Measurements from ENCODE around the gene DPP6.

DPP6 gene

GRCh38 chr7:154827007-154827406, 774.8 kb downstream of the DPP6 start:
- no peak overlapping the region for H3K4me3 ChIP-seq (ENCODE audit: low read depth, low read length)
- TF ChIP-seq CTCF (IDR thresholded peaks at IDR 0.05; ENCODE audit: control insufficient read depth, extremely low read depth, insufficient read depth) = no peak
- DNase-seq (ENCODE audit: low read depth) = no peak

- no peak overlapping the region for H3K4me3 ChIP-seq (ENCODE audit: low read depth, low read length)
- TF ChIP-seq CTCF (IDR thresholded peaks at IDR 0.05; ENCODE audit: control insufficient read depth, extremely low read depth, insufficient read depth) = peak; percentile 83
- peak; percentile 37 for DNase-seq (ENCODE audit: low read depth)
Measured at GRCh38 chr7:154832557-154833138, 780.5 kb downstream of the DPP6 start.

GRCh38 chr7:154836021-154836448, 783.8 kb downstream of the DPP6 start:
- no peak for DNase-seq (ENCODE audit: low read depth)

GRCh38 chr7:154837087-154837486, 784.9 kb downstream of the DPP6 start:
- no peak overlapping the region for H3K4me3 ChIP-seq (ENCODE audit: low read depth, low read length)
- no peak for TF ChIP-seq CTCF (IDR thresholded peaks at IDR 0.05; ENCODE audit: control insufficient read depth, extremely low read depth, insufficient read depth)
- no peak for DNase-seq (ENCODE audit: low read depth)

More at GRCh38 chr7:154836021-154836448, 783.8 kb downstream of the DPP6 start:
- TF ChIP-seq CTCF (IDR thresholded peaks at IDR 0.05; ENCODE audit: control insufficient read depth, extremely low read depth, insufficient read depth) = no peak
- H3K4me3 ChIP-seq (ENCODE audit: low read depth, low read length) = no peak overlapping the region

- H3K4me3 ChIP-seq (ENCODE audit: low read depth, low read length) = no peak overlapping the region
- no peak for DNase-seq (ENCODE audit: low read depth)
- no peak for TF ChIP-seq CTCF (IDR thresholded peaks at IDR 0.05; ENCODE audit: control insufficient read depth, extremely low read depth, insufficient read depth)
Measured at GRCh38 chr7:154837622-154838021, 785.4 kb downstream of the DPP6 start.

GRCh38 chr7:154840086-154840485, 787.9 kb downstream of the DPP6 start:
- no peak overlapping the region for H3K4me3 ChIP-seq (ENCODE audit: low read depth, low read length)
- no peak for DNase-seq (ENCODE audit: low read depth)
- no peak for TF ChIP-seq CTCF (IDR thresholded peaks at IDR 0.05; ENCODE audit: control insufficient read depth, extremely low read depth, insufficient read depth)

GRCh38 chr7:154841731-154842331, 789.6 kb downstream of the DPP6 start:
- DNase-seq (ENCODE audit: low read depth) = peak; percentile 87
- no peak for TF ChIP-seq CTCF (IDR thresholded peaks at IDR 0.05; ENCODE audit: control insufficient read depth, extremely low read depth, insufficient read depth)
- H3K4me3 ChIP-seq (ENCODE audit: low read depth, low read length) = no peak overlapping the region

All from LNCaP clone FGC (cell line).